ENCODE results near the gene SLC12A4.
"Not testable (repeated sequence)": the region's sequence is repeated elsewhere in the genome, so short reads cannot be mapped to it uniquely, and the experiment has no call there.

Gene SLC12A4

GRCh38 chr16:67987460-67988160, 19.2 kb upstream of the SLC12A4 start:
- no peak for DNase-seq (ENCODE audit: low read depth)

GRCh38 chr16:67986949-67987348, 18.5 kb upstream of the SLC12A4 start:
- DNase-seq (ENCODE audit: low read depth) = no peak

GRCh38 chr16:67982011-67982696, 13.7 kb upstream of the SLC12A4 start:
- DNase-seq (ENCODE audit: low read depth) = no peak

GRCh38 chr16:67979955-67980678, 11.7 kb upstream of the SLC12A4 start, which contains the start of gene DPEP3:
DPEP3 (minus strand) TSS chr16:67980499; CDS start chr16:67980380, 119 bp downstream.
- DNase-seq (ENCODE audit: low read depth) = no peak

- DNase-seq (ENCODE audit: low read depth) = no peak
Measured at GRCh38 chr16:67977469-67978227, 9.2 kb upstream of the SLC12A4 start.

GRCh38 chr16:67977005-67977404, 8.6 kb upstream of the SLC12A4 start:
- DNase-seq (ENCODE audit: low read depth) = no peak

DNA sequence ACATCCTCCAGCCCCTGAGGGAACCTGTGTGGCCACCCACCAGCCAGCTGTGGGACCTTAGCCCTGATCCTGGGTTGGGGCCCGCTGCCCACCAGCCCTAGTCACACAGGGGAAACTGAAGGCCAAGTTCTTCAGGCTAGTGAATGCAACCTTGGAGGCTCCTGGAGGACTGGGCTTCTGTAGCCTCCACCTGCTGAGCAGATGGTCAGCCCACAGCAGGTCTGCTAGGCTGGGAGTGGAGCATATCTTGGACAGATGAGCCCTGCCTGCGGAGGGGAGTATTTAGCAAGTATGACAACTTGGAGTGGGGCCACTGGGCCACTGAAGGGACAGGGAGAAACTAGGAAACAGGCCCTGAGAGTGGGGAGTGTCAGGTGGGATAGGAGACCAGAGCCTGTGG, 7.8 kb upstream of the SLC12A4 start:
- DNase-seq (ENCODE audit: low read depth) = no peak

DNA sequence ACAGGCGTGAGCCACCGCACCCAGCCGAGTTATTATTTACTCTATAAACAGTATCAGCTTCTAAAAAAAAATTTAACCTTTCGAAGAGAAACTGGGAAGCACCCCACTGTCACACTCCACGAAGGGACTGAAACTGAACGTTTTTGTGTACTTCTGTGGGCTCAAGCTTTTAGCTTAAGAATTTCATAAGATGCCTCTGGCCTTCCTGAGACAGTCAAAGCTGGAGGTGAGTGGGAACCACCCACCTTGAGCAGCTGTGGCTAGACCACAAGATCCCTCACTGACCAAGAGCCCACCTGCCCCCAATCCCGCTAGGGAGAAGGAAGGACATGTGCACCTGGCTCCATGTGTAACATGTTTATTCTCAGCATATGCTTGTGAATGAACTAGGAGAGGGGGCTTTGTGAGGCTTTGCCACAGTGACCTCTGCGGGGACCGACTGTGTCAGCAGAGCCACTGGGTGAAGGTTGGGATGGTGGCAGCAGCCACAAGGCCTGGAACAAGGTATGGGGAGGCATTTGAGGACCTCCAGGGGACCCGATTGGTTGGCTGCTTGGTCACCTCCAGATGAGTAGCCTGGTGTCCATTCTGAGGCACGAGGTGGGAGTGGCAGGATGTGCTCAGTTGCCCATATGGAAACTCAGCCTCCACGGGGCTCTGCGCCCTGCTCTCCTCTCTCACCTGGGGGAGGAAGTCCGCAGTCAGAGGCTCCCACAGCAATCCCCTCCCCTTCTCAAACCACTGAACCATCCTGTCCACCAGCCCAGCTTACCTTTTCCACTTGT, 7.1 kb upstream of the SLC12A4 start:
- no peak for DNase-seq (ENCODE audit: low read depth)

DNA sequence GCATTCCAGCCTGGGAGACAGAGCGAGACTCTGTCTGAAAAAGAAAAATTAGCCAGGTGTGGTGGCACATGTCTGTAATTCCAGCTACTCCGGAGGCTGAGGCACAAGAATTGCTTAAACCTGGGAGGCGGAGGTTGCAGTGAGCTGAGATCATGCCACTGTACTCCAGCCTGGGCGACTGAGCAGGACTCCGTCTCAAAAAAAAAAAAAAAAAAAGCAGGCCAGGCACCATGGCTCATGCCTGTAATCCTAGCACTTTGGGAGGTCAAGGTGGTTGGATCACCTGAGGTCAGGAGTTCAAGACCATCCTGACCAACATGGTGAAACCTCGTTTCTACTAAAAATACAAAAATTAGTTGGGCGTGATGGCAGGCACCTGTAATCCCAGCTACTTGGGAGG, 3.8 kb upstream of the SLC12A4 start:
- DNase-seq (ENCODE audit: low read depth) = not testable (repeated sequence)

DNA sequence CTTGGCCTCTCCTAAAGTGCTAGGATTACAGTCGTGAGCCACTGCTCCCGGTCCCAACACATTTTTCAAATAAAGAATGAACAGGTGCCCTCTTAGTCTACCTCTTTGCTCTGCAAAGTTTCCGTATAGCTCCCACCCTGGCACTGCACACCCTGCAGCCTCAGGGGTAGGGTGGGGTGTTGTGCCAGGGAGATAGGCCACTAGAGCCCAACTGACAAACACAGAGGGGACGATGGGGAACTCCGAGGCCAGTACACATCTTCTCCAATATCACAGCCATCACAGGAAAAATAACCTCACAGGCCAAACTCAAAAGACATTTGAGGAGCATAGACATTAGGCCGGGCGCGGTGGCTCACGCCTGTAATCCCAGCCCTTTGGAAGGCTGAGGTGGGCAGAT, 2.7 kb upstream of the SLC12A4 start:
- DNase-seq (ENCODE audit: low read depth) = no peak

DNA sequence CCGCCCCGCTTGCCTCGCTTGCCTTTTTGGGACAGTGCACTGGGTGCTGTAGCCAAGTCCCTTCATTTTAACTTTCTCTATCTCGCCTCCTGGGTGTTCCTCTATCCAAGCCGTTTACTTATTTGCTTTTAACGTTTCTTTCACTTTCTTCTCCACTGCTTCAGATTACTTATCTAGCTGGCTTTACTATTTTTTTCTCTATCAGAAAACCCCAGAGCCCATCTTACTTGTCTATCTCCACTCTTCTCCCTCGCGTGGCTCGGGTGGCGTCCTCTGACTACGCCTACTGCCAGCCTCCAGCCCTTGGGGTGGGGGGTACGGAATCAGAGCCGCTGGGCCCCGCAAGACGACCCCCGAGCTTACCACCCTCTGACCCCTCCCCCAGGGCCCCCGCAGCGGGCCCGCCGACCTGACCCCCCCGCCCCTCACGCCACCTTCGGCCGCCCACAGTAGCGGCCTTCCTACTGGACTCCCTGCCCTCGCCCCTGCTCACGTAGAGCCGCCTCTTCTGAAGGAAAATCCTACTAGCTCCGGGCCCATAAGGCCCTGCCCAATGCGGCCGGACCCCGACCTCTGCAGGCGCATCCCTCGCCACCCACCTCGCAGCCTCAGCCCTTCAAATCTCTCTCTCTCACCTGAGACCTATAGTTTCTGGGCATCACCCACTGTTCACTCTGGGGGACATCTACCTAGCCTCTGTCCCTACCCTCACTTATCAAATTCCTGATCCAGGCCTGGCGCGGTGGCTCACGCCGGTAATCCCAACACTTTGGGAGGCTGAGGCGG, 1.0 kb upstream of the SLC12A4 start:
- DNase-seq (ENCODE audit: low read depth) = no peak

GRCh38 chr16:67967958-67968399, 458 bp downstream of the SLC12A4 start:
- no peak for DNase-seq (ENCODE audit: low read depth)

DNA sequence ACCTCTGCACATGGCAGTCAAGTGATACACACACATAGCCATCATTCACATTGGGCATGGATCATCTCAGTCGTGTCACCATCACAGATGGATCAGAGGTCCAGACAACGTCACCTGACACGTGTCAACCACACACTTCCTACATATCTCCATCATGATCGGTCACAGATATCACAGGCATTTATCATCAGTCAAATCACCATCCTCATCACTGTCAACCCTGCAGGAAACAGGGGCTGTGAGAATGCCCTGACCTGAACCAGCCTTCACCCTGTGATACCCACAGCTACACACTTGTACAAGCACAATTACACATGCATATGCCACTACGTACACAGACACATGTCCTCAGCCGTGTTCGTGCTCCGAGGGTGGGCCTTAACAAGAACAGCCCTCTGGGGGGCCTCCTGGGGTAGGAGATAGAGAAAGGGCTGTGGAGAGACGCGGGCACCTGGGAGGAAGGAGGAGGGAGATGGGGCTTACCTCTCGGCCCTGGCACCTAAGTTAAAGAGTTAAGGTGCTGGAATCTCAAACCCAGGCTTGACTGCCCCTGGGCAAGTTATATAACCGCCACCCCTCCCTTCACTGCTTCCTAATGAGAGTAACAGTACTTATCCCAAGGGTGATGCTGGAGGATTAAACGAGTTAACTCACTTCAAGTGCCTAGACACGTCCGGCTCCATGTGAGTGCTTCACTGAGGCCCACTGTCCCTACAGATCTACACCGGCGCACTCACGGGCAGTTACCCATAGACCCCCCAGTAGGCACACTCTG, 1.1 kb downstream of the SLC12A4 start:
- DNase-seq (ENCODE audit: low read depth) = no peak

GRCh38 chr16:67966549-67967182, 1.8 kb downstream of the SLC12A4 start:
- no peak for DNase-seq (ENCODE audit: low read depth)

GRCh38 chr16:67965668-67966548, 2.5 kb downstream of the SLC12A4 start:
- DNase-seq (ENCODE audit: low read depth) = no peak

DNA sequence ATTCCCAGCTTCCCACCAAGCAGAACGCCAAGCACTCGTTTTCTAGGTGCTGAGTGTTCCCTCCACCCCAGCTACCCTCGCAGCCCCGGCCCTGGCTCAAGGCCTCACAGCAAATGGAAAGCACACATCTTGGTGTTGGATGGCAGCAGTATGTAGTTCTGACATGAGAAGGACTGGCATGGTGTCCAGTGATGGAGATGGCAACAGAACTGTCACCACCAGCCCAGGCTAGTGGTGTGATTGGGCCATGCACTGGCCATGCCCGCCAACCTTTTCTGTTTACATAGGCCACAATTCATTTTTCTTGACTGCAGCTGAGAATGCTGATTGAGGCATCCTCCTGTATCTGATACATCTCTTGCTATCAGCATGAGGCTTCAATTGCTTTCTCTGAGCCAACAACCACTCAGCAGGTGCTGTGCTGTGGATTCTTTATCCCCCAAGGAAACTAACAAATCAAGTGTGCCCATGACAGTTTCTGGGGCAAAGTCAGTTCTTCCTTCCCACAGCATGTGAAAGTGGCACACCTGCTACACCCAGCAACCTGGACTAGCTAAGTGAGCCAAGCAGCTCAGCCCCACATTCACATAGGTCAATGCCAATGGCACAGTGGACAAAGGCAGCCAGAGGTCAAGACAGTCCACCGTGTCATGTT, 3.8 kb downstream of the SLC12A4 start:
- DNase-seq (ENCODE audit: low read depth) = no peak

GRCh38 chr16:67963662-67964321, 4.6 kb downstream of the SLC12A4 start:
- DNase-seq (ENCODE audit: low read depth) = no peak

Data from stimulated activated CD8-positive, alpha-beta memory T cell treated with anti-CD3 and anti-CD28 coated beads, Interleukin-15, amount 100 ng/mL, for 1 hour (primary cell).